GM04504 (cell line): ENCODE data around the gene MGAT1.
"Not testable (repeated sequence)": the region's sequence is repeated elsewhere in the genome, so short reads cannot be mapped to it uniquely, and the experiment has no call there.

Experiments used
- DNase-seq: peaks from one replicate; pipeline ENCODE4 v3.0.0-alpha.2; 2012; ENCODE audit warnings: low read depth

MGAT1 gene

GRCh38 chr5:180785121-180785781 lies 17.4 kb downstream of the MGAT1 start:
- peak; percentile 41 for DNase-seq

- peak; percentile 64 for DNase-seq
These were observed 18.0 kb downstream of the MGAT1 start for GRCh38 chr5:180784497-180785097.

- DNase-seq = no peak
These were observed 19.1 kb downstream of the MGAT1 start for GRCh38 chr5:180783340-180784052.

- DNase-seq = no peak
These were observed 19.9 kb downstream of the MGAT1 start for GRCh38 chr5:180782748-180783147.

- DNase-seq = not testable (repeated sequence)
These were observed 20.7 kb downstream of the MGAT1 start for GRCh38 chr5:180781900-180782326.

GRCh38 chr5:180779985-180780610 lies 22.5 kb downstream of the MGAT1 start:
- DNase-seq = no peak

- DNase-seq = no peak
These were observed 25.1 kb downstream of the MGAT1 start for GRCh38 chr5:180777475-180777874.

- DNase-seq = no peak
These were observed 26.2 kb downstream of the MGAT1 start for GRCh38 chr5:180776376-180776775.

- DNase-seq = no peak
These were observed 27.0 kb downstream of the MGAT1 start for GRCh38 chr5:180775624-180776023.

GRCh38 chr5:180771839-180772238 lies 30.8 kb downstream of the MGAT1 start:
- no peak for DNase-seq

- DNase-seq = no peak
These were observed 32.8 kb downstream of the MGAT1 start for GRCh38 chr5:180769821-180770220.

GRCh38 chr5:180755601-180756000 lies 47.0 kb downstream of the MGAT1 start:
- no peak for DNase-seq

- DNase-seq = no peak
These were observed 58.4 kb downstream of the MGAT1 start for GRCh38 chr5:180744253-180744652.

- DNase-seq = no peak
These were observed 59.9 kb downstream of the MGAT1 start for GRCh38 chr5:180742727-180743126.

- not testable (repeated sequence) for DNase-seq
These were observed 61.7 kb downstream of the MGAT1 start for GRCh38 chr5:180740953-180741352.

GRCh38 chr5:180739958-180740357 lies 62.6 kb downstream of the MGAT1 start, which contains the start of gene OR2Y1:
TSS of gene OR2Y1 (minus strand) at chr5:180740058. CDS start at chr5:180740058, 0 bp downstream.
- DNase-seq = no peak

- DNase-seq = no peak
These were observed 63.3 kb downstream of the MGAT1 start for GRCh38 chr5:180739271-180739670.

- DNase-seq = no peak
These were observed 66.1 kb downstream of the MGAT1 start for GRCh38 chr5:180736536-180736935.
